ENCODE measurements around the gene MZF1.

DNA sequence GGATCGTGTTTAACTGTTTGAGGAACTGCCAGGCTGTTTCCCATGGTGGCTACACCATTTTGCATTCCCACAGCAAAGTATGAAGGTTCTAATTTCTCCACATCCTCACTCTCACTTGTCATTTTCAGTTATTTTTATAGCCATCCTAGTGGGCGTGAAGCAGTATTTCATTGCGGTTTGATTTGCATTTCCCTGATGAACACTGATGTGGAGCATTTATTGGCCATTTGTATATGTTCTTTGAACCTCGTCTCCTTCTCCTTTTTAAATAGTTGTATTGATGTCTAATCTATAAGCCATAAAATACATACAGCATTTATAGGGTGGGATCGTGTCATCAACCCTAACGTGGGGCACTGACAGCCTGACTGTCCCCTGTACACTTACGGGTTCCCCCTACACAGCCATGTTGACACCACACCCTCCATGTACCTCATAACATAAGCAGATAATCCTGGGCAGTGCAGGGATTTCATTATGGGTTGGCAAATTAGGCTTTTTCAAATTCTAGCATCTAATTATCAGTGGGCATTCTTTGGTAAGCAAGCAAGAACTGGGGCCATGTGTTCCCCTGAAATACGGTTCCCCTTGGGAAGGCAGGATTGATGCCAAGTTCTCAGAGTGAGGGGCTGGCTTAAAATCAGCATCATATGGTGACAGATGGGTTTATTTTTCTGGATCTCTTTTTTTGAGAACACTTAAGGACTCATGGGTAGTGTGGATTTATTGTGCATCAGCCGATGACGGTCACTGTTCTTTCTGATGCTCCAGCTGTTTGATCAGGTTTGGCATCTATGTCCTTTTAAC, 41.9 kb downstream of the MZF1 start:
- TF ChIP-seq, protein P1, sequence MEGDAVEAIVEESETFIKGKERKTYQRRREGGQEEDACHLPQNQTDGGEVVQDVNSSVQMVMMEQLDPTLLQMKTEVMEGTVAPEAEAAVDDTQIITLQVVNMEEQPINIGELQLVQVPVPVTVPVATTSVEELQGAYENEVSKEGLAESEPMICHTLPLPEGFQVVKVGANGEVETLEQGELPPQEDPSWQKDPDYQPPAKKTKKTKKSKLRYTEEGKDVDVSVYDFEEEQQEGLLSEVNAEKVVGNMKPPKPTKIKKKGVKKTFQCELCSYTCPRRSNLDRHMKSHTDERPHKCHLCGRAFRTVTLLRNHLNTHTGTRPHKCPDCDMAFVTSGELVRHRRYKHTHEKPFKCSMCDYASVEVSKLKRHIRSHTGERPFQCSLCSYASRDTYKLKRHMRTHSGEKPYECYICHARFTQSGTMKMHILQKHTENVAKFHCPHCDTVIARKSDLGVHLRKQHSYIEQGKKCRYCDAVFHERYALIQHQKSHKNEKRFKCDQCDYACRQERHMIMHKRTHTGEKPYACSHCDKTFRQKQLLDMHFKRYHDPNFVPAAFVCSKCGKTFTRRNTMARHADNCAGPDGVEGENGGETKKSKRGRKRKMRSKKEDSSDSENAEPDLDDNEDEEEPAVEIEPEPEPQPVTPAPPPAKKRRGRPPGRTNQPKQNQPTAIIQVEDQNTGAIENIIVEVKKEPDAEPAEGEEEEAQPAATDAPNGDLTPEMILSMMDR (IDR thresholded peaks at IDR 0.05; ENCODE audit: extremely low read depth in 1 of 2, insufficient read depth in 1 of 2, low read depth in 1 of 2, low read length in 2 of 2): no peak
- TF ChIP-seq EZH2 (IDR thresholded peaks at IDR 0.05; ENCODE audit: borderline replicate concordance, low read depth, low read length, severe bottlenecking) (no peak), POLR2AphosphoS5 (IDR thresholded peaks at IDR 0.05; ENCODE audit: insufficient read depth, low read depth, low read length) (no peak), POLR2A (IDR thresholded peaks at IDR 0.05; ENCODE audit: low read depth, low read length) (no peak)
- TF ChIP-seq, protein P2, sequence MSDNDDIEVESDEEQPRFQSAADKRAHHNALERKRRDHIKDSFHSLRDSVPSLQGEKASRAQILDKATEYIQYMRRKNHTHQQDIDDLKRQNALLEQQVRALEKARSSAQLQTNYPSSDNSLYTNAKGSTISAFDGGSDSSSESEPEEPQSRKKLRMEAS (IDR thresholded peaks at IDR 0.05; ENCODE audit: insufficient read depth, insufficient read length): no peak
